ENCODE measurements around the gene LAMA3. TPM values are rescaled to one million over a fixed set of nuclear protein-coding genes. Genes with fewer than 3 reads are reported as not detected.

The LAMA3 gene
- total RNA-seq, 1 donor from 2014 or later = 9.4 TPM

DNA sequence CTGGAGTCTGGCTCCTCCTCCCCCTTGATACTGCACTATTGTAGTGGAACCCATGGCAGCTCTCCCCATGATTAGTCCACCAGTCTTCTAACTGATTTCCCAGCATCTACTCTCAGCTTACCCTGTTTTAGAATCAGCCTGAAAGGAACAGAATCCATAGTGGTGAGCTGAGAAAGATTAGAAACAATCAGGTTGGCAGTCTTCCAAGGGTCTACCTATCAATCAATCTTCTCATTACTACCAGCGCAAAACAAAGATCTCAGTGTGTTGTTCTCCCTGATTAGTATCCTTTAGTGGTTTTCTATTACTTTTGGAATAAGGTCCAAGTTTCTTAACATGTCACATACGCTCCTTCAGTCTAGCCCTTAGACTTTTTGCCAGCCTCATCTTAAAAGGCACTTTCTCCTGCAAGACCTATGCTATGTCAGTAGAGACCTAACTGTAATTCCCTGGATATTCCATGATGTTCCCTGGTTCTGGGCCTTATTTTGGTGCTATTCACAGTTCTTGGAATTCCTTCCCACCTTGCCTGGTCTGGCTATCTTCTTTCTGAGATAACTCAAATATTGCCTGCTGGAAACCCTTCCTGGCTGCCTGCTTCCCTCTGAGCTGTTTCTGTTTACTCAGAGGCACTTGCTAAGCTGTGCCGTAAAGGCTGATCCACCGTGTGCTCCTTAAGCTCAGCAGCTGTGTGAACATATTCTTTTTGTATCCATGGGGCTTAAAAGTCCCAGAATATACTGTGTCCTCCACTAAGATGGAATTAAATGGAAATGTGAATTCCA lies 32.6 kb downstream of the LAMA3 start:
- DNase-seq (ENCODE audit: extremely low spot score, unreplicated experiment) = no peak
- Mint-ChIP-seq H3K4me1 (ENCODE audit: unreplicated experiment) (peaks cover 12% of the 10 kb centered on the region), H3K36me3 (peaks cover 3% of the 10 kb centered on the region), H3K9me3 (peaks cover 5% of the 10 kb centered on the region), H3K27ac (no peak overlapping the region), H3K4me3 (no peak overlapping the region), H3K27me3 (peaks cover 14% of the 10 kb centered on the region)
- TF ChIP-seq, protein P1, sequence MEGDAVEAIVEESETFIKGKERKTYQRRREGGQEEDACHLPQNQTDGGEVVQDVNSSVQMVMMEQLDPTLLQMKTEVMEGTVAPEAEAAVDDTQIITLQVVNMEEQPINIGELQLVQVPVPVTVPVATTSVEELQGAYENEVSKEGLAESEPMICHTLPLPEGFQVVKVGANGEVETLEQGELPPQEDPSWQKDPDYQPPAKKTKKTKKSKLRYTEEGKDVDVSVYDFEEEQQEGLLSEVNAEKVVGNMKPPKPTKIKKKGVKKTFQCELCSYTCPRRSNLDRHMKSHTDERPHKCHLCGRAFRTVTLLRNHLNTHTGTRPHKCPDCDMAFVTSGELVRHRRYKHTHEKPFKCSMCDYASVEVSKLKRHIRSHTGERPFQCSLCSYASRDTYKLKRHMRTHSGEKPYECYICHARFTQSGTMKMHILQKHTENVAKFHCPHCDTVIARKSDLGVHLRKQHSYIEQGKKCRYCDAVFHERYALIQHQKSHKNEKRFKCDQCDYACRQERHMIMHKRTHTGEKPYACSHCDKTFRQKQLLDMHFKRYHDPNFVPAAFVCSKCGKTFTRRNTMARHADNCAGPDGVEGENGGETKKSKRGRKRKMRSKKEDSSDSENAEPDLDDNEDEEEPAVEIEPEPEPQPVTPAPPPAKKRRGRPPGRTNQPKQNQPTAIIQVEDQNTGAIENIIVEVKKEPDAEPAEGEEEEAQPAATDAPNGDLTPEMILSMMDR (conservative IDR thresholded peaks at IDR 0.05) = no peak

DNA sequence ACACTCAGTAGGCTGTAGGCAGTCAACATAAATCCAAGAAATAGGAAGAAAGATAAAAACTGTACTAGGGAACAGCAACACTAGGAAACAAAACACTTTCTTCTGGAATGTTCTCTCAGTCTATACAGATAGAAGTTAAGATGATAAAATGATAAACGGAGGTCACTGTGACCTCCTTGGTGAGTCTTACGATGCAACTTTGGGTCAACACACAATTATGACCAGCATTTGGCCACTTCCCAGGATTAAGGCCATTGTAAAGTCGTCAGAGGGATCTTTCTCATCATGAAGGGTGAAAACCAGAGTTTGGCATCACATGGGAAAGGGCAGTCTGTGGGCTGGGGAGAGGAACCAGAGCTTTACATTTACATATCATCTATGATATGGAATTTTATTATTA lies 33.4 kb downstream of the LAMA3 start:
- TF ChIP-seq, protein P1 (conservative IDR thresholded peaks at IDR 0.05) = no peak
- no peak overlapping the region for H3K27ac Mint-ChIP-seq
- DNase-seq (ENCODE audit: extremely low spot score, unreplicated experiment) = no peak
- H3K27me3 Mint-ChIP-seq = peaks cover 14% of the 10 kb centered on the region
- peaks cover 12% of the 10 kb centered on the region for H3K4me1 Mint-ChIP-seq (ENCODE audit: unreplicated experiment)
- peaks cover 3% of the 10 kb centered on the region for H3K36me3 Mint-ChIP-seq
- no peak overlapping the region for H3K4me3 Mint-ChIP-seq
- peaks cover 5% of the 10 kb centered on the region for H3K9me3 Mint-ChIP-seq

DNA sequence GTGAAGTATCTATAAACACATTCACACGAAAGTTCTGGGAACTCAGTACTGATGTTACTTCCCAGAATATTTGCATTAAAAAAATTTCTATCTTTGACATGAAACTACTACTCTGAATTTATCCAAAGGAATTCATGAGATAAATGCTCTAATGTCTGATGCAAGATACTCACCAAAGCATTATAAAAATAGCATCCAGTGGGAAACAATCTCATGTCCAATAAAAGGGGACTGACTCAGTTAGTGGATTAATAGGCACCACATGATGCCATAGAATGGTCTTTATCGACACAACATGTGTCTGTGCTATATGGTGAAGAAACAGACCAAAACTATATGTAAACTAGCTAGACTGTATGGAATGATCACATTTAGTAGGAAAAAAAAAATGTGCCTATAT lies 33.9 kb downstream of the LAMA3 start:
- H3K36me3 Mint-ChIP-seq = peaks cover 3% of the 10 kb centered on the region
- peaks cover 14% of the 10 kb centered on the region for H3K27me3 Mint-ChIP-seq
- no peak for DNase-seq (ENCODE audit: extremely low spot score, unreplicated experiment)
- H3K4me3 Mint-ChIP-seq = no peak overlapping the region
- H3K27ac Mint-ChIP-seq = no peak overlapping the region
- H3K9me3 Mint-ChIP-seq = peaks cover 5% of the 10 kb centered on the region
- peaks cover 12% of the 10 kb centered on the region for H3K4me1 Mint-ChIP-seq (ENCODE audit: unreplicated experiment)
- TF ChIP-seq, protein P1 (conservative IDR thresholded peaks at IDR 0.05) = no peak

DNA sequence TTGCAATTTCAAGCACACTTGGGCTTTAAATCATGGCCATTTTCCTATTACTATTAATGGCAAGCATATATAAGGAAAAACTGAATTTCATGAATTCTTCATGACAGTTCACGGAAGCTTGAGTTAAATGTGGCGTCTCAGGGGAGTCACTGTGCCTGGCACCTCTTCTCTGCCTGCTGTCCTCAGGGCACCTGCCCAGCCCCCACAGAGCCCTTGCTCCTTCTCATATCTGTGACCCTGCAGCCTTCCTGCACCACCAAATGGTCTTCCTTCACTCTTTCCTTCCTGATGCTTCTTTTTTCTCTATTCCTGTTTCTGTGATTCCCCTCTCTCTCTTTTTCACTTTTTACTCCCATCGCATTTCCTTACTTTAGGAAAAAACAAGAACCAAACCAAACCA lies 35.4 kb downstream of the LAMA3 start:
- TF ChIP-seq, protein P1 (conservative IDR thresholded peaks at IDR 0.05) = no peak
- Mint-ChIP-seq H3K27me3 (peaks cover 14% of the 10 kb centered on the region), H3K4me3 (no peak overlapping the region), H3K4me1 (ENCODE audit: unreplicated experiment) (peaks cover 12% of the 10 kb centered on the region), H3K27ac (no peak overlapping the region), H3K9me3 (peaks cover 5% of the 10 kb centered on the region), H3K36me3 (peaks cover 3% of the 10 kb centered on the region)
- DNase-seq (ENCODE audit: extremely low spot score, unreplicated experiment) = no peak

DNA sequence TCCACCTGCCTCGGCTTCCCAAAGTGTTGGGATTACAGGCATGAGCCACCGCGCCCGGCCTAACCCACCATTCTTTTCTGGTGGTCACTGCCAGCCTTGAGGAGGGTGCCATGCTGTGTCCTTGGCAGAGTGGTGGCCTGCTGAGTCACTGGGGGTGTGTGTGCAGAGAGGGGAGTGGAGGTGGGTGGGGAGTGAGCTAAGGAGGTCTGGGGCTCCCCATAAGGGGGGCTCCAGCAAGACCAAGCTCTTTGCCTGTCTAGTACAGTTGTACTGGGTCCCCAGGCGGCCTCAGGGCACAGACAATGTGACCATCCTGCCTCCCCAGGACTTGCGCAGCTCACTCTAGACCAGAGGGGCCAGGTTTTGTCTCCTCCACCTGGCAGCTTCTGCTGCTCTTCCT lies 36.1 kb downstream of the LAMA3 start:
- Mint-ChIP-seq H3K27ac (no peak overlapping the region), H3K36me3 (peaks cover 3% of the 10 kb centered on the region), H3K9me3 (peaks cover 5% of the 10 kb centered on the region), H3K4me1 (ENCODE audit: unreplicated experiment) (peaks cover 12% of the 10 kb centered on the region), H3K4me3 (no peak overlapping the region), H3K27me3 (peaks cover 14% of the 10 kb centered on the region)
- no peak for DNase-seq (ENCODE audit: extremely low spot score, unreplicated experiment)
- TF ChIP-seq, protein P1 (conservative IDR thresholded peaks at IDR 0.05) = no peak
